ENCODE measurements around the gene A4GALT. TPM values are rescaled to one million over a fixed set of nuclear protein-coding genes. Genes with fewer than 3 reads are reported as not detected.

The A4GALT gene
- total and polyA plus RNA-seq, 2 of the 13 experiments (the other 11 are each of a cell fraction or from before 2014, with no cell fraction given), result 0.09 to 1.1 TPM

DNA sequence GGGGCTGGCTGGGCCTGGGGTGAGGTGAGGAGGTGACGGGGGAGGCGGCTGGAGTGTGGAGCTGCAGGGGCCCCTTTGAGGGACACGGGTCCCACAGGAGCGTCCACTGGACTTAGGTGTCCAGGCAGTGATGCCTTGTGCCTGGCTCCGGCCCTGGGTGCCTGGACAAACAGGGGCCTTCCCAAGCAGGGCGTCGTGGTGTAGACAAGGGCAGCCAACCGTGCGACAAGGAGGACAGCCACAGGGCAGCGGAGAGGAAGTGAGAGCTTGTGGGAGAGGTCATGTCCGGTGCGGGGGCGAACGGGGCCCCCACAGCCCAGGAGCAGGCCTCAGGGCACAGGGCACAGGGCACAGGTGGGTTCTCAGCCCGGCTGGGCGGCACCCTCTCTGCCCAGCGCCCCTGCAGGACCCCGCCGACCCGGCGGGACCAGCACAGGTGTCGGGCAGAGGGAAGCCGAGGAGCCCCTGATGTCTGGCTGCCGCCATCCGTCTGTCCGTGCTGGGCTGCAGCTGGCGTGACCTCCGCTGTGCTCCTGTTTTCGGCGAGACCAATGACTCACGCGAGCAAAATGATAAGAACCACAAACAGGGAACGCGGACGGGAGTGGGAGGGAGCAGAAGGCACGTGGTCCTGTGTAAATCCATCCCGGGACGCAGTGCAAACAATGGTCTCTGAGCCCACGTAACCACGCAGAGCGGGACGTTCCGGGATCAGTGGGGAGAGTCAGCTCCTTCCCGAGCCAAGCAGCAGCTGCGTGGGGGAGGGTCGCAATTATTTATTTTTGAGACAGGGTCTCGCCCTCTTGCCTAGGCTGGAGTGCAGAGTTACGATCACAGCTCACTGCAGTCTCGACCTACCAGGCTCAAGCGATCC, 49.1 kb upstream of the A4GALT start (continued):
- TF ChIP-seq, protein P1, sequence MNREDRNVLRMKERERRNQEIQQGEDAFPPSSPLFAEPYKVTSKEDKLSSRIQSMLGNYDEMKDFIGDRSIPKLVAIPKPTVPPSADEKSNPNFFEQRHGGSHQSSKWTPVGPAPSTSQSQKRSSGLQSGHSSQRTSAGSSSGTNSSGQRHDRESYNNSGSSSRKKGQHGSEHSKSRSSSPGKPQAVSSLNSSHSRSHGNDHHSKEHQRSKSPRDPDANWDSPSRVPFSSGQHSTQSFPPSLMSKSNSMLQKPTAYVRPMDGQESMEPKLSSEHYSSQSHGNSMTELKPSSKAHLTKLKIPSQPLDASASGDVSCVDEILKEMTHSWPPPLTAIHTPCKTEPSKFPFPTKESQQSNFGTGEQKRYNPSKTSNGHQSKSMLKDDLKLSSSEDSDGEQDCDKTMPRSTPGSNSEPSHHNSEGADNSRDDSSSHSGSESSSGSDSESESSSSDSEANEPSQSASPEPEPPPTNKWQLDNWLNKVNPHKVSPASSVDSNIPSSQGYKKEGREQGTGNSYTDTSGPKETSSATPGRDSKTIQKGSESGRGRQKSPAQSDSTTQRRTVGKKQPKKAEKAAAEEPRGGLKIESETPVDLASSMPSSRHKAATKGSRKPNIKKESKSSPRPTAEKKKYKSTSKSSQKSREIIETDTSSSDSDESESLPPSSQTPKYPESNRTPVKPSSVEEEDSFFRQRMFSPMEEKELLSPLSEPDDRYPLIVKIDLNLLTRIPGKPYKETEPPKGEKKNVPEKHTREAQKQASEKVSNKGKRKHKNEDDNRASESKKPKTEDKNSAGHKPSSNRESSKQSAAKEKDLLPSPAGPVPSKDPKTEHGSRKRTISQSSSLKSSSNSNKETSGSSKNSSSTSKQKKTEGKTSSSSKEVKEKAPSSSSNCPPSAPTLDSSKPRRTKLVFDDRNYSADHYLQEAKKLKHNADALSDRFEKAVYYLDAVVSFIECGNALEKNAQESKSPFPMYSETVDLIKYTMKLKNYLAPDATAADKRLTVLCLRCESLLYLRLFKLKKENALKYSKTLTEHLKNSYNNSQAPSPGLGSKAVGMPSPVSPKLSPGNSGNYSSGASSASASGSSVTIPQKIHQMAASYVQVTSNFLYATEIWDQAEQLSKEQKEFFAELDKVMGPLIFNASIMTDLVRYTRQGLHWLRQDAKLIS (CRISPR knock-in tag; IDR thresholded peaks at IDR 0.05), result no peak
- TF ChIP-seq NFYC (CRISPR knock-in tag; IDR thresholded peaks at IDR 0.05) (no peak), ZSCAN31 (CRISPR knock-in tag; IDR thresholded peaks at IDR 0.05; ENCODE audit: low read depth) (no peak), LCORL (IDR thresholded peaks at IDR 0.05) (no peak), LCORL (CRISPR knock-in tag; IDR thresholded peaks at IDR 0.05) (peak; percentile 51; the same call in 1 of the 2 replicates), ZBTB38 (CRISPR knock-in tag; IDR thresholded peaks at IDR 0.05) (peak; percentile 75), HDAC2 (CRISPR knock-in tag; IDR thresholded peaks at IDR 0.05) (peak; percentile 65), RXRA (CRISPR knock-in tag; IDR thresholded peaks at IDR 0.05) (peak; percentile 54; the same call in 1 of the 2 replicates), SOX6 (IDR thresholded peaks at IDR 0.05) (no peak), SOX6 (CRISPR knock-in tag; IDR thresholded peaks at IDR 0.05) (0 out of 2 replicates have a peak, but pooled peaks have one; percentile 35), MED1 (CRISPR knock-in tag; IDR thresholded peaks at IDR 0.05) (peak; percentile 39), THYN1 (CRISPR knock-in tag; IDR thresholded peaks at IDR 0.05; ENCODE audit: borderline replicate concordance, low read depth) (no peak), HES4 (CRISPR knock-in tag; IDR thresholded peaks at IDR 0.05; ENCODE audit: borderline replicate concordance) (no peak), CENPX (CRISPR knock-in tag; IDR thresholded peaks at IDR 0.05) (no peak), ZSCAN25 (CRISPR knock-in tag; IDR thresholded peaks at IDR 0.05) (peak; percentile 45; the same call in 1 of the 2 replicates), SNRNP70 (IDR thresholded peaks at IDR 0.05; ENCODE audit: low read depth, low read length) (no peak)
- TF ChIP-seq, protein P2, sequence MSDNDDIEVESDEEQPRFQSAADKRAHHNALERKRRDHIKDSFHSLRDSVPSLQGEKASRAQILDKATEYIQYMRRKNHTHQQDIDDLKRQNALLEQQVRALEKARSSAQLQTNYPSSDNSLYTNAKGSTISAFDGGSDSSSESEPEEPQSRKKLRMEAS (IDR thresholded peaks at IDR 0.05), result peak; percentile 79
- TF ChIP-seq, protein P3, sequence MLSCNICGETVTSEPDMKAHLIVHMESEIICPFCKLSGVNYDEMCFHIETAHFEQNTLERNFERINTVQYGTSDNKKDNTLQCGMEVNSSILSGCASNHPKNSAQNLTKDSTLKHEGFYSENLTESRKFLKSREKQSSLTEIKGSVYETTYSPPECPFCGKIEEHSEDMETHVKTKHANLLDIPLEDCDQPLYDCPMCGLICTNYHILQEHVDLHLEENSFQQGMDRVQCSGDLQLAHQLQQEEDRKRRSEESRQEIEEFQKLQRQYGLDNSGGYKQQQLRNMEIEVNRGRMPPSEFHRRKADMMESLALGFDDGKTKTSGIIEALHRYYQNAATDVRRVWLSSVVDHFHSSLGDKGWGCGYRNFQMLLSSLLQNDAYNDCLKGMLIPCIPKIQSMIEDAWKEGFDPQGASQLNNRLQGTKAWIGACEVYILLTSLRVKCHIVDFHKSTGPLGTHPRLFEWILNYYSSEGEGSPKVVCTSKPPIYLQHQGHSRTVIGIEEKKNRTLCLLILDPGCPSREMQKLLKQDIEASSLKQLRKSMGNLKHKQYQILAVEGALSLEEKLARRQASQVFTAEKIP (CRISPR knock-in tag; IDR thresholded peaks at IDR 0.05; ENCODE audit: borderline replicate concordance), result no peak
- TF ChIP-seq, protein P4, sequence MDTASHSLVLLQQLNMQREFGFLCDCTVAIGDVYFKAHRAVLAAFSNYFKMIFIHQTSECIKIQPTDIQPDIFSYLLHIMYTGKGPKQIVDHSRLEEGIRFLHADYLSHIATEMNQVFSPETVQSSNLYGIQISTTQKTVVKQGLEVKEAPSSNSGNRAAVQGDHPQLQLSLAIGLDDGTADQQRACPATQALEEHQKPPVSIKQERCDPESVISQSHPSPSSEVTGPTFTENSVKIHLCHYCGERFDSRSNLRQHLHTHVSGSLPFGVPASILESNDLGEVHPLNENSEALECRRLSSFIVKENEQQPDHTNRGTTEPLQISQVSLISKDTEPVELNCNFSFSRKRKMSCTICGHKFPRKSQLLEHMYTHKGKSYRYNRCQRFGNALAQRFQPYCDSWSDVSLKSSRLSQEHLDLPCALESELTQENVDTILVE (CRISPR knock-in tag; IDR thresholded peaks at IDR 0.05), result 0 out of 2 replicates have a peak, but pooled peaks have one; percentile 18
- TF ChIP-seq, protein P5, sequence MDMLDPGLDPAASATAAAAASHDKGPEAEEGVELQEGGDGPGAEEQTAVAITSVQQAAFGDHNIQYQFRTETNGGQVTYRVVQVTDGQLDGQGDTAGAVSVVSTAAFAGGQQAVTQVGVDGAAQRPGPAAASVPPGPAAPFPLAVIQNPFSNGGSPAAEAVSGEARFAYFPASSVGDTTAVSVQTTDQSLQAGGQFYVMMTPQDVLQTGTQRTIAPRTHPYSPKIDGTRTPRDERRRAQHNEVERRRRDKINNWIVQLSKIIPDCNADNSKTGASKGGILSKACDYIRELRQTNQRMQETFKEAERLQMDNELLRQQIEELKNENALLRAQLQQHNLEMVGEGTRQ (IDR thresholded peaks at IDR 0.05; ENCODE audit: low read depth, low read length), result no peak
- TF ChIP-seq, protein P5 (CRISPR knock-in tag; IDR thresholded peaks at IDR 0.05; ENCODE audit: borderline replicate concordance), result no peak

All from HepG2 (cell line).